Cardiac muscle cell (in vitro differentiated cells and primary cell): ENCODE data around the gene ADAMTS14. TPM values are rescaled to one million over a fixed set of nuclear protein-coding genes. Genes with fewer than 3 reads are reported as not detected.

Experiments
- DNase-seq, 2 donors: peaks; one replicate each; pipeline versions ENCODE4 v3.0.0 to v3.0.0-alpha.2; 2010 to 2017; ENCODE audit warnings: low read depth in 1 of 2, low spot score in 1 of 2
- H3K27ac ChIP-seq: fragments of 200-600 bp; sonication (generic); 2 replicates; pipeline ENCODE4 v1.5.1; 2016
- H3K27me3 ChIP-seq: fragments of 200-600 bp; sonication (generic); 2 replicates; pipeline ENCODE4 v1.6.0; 2016; ENCODE audit warnings: control low read depth
- H3K36me3 ChIP-seq: fragments of 200-600 bp; sonication (generic); 2 replicates; pipeline ENCODE4 v1.5.1; 2016; ENCODE audit warnings: control low read depth
- H3K4me1 ChIP-seq: fragments of 200-600 bp; sonication (generic); 2 replicates; pipeline ENCODE4 v1.8.1; 2017; ENCODE audit warnings: low read depth, mild to moderate bottlenecking, mixed run types
- H3K4me3 ChIP-seq: fragments of 200-600 bp; sonication (generic); 2 replicates; pipeline ENCODE4 v1.5.1; 2016; ENCODE audit warnings: mild to moderate bottlenecking
- H3K9me3 ChIP-seq: fragments of 200-600 bp; sonication (generic); 2 replicates; pipeline ENCODE4 v1.5.1; 2017; ENCODE audit warnings: low read depth, mild to moderate bottlenecking, control low read depth
- CTCF ChIP-seq: IDR thresholded peaks from 2 replicates; pipeline ENCODE4 v1.5.1; 2012; ENCODE audit warnings: low read depth, mild to moderate bottlenecking, low read length
- polyA plus RNA-seq: library from polyadenylated mRNA; unstranded; fragments of >200 nt; fragmentation: Nextera tagmentation; extraction: Ambion mirVana; gene quantifications from 2 replicates; pipeline ENCODE4 v1.2.1, GENCODE V29; 2016
- total RNA-seq: library from RNA; depleted of rRNA; stranded (reverse); fragments of >200 nt; gene quantifications from 2 replicates; pipeline ENCODE4 v1.2.3, GENCODE V29; 2016

The ADAMTS14 gene
- total and polyA plus RNA-seq, 2 experiments from 2014 or later = 1.2 to 1.9 TPM

GRCh38 chr10:70691611-70692010, 19.3 kb downstream of the ADAMTS14 start:
- no peak for DNase-seq
- no peak overlapping the region for H3K27ac ChIP-seq
- no peak for TF ChIP-seq CTCF
- H3K4me3 ChIP-seq = no peak overlapping the region
- no peaks in the 10 kb centered on the region for H3K4me1 ChIP-seq
- no peaks in the 10 kb centered on the region for H3K9me3 ChIP-seq
- H3K27me3 ChIP-seq = no peaks in the 10 kb centered on the region
- H3K36me3 ChIP-seq = no peaks in the 10 kb centered on the region

GRCh38 chr10:70692043-70692603, 19.8 kb downstream of the ADAMTS14 start:
- no peak overlapping the region for H3K4me3 ChIP-seq
- no peak for DNase-seq
- no peaks in the 10 kb centered on the region for H3K9me3 ChIP-seq
- H3K36me3 ChIP-seq = no peaks in the 10 kb centered on the region
- no peak for TF ChIP-seq CTCF
- H3K27ac ChIP-seq = no peak overlapping the region
- no peaks in the 10 kb centered on the region for H3K27me3 ChIP-seq
- H3K4me1 ChIP-seq = no peaks in the 10 kb centered on the region

GRCh38 chr10:70693619-70694335, 21.5 kb downstream of the ADAMTS14 start:
- no peak for TF ChIP-seq CTCF

GRCh38 chr10:70694418-70695141, 22.3 kb downstream of the ADAMTS14 start:
- H3K36me3 ChIP-seq = no peaks in the 10 kb centered on the region
- no peak for TF ChIP-seq CTCF

More at GRCh38 chr10:70693619-70694335, 21.5 kb downstream of the ADAMTS14 start:
- Histone ChIP-seq H3K4me1 (no peaks in the 10 kb centered on the region), H3K9me3 (no peaks in the 10 kb centered on the region), H3K4me3 (no peak overlapping the region), H3K27me3 (no peaks in the 10 kb centered on the region), H3K36me3 (no peaks in the 10 kb centered on the region), H3K27ac (no peak overlapping the region)
- DNase-seq = peak in 1 of 2 donors; percentile 76

GRCh38 chr10:70695241-70696030, 23.1 kb downstream of the ADAMTS14 start:
- no peak overlapping the region for H3K4me3 ChIP-seq
- no peaks in the 10 kb centered on the region for H3K9me3 ChIP-seq
- no peak for DNase-seq

More at GRCh38 chr10:70694418-70695141, 22.3 kb downstream of the ADAMTS14 start:
- no peak overlapping the region for H3K27ac ChIP-seq
- no peaks in the 10 kb centered on the region for H3K9me3 ChIP-seq
- H3K27me3 ChIP-seq = no peaks in the 10 kb centered on the region
- no peak overlapping the region for H3K4me3 ChIP-seq
- H3K4me1 ChIP-seq = no peaks in the 10 kb centered on the region
- peak in 1 of 2 donors; percentile 88 for DNase-seq

More at GRCh38 chr10:70695241-70696030, 23.1 kb downstream of the ADAMTS14 start:
- H3K36me3 ChIP-seq = no peaks in the 10 kb centered on the region
- no peaks in the 10 kb centered on the region for H3K4me1 ChIP-seq
- no peak overlapping the region for H3K27ac ChIP-seq
- TF ChIP-seq CTCF = no peak
- no peaks in the 10 kb centered on the region for H3K27me3 ChIP-seq
